ENCODE results near the gene UPK1B.

Gene UPK1B

GRCh38 chr3:119243712-119244111 lies 70.3 kb downstream of the UPK1B start:
- no peak for DNase-seq (ENCODE audit: low read depth)
- TF ChIP-seq CTCF (IDR thresholded peaks at IDR 0.05; ENCODE audit: control insufficient read depth, insufficient read depth, low read depth, low read length, missing control alignments) = no peak
- no peak overlapping the region for H3K4me3 ChIP-seq (ENCODE audit: control insufficient read depth, low read depth, low read length)

- no peak for DNase-seq (ENCODE audit: low read depth)
- no peak for TF ChIP-seq CTCF (IDR thresholded peaks at IDR 0.05; ENCODE audit: control insufficient read depth, insufficient read depth, low read depth, low read length, missing control alignments)
- no peak overlapping the region for H3K4me3 ChIP-seq (ENCODE audit: control insufficient read depth, low read depth, low read length)
Measured at GRCh38 chr3:119245778-119246177, 72.4 kb downstream of the UPK1B start.
